Measurements from ENCODE around the gene NABP2. TPM values are rescaled to one million over a fixed set of nuclear protein-coding genes. Genes with fewer than 3 reads are reported as not detected.

NABP2 gene
- total RNA-seq, 6 donors from 2014 or later = 4.2 to 23.1 (median 17.6) TPM

GRCh38 chr12:56278905-56279304 is 54.8 kb downstream of the NABP2 start:
- no peak for ATAC-seq (ENCODE audit: low FRiP score in 2 of 2)
- Histone ChIP-seq H3K36me3 (peaks cover 58 to 100% (median 91%) of the 10 kb centered on the region in 4 donors), H3K27ac (no peak overlapping the region), H3K4me1 (no peaks in the 10 kb centered on the region), H3K4me3 (no peak overlapping the region), H3K9me3 (no peaks in the 10 kb centered on the region), H3K27me3 (no peaks in the 10 kb centered on the region)
- TF ChIP-seq POLR2A (IDR thresholded peaks at IDR 0.05) = no peak
- TF ChIP-seq CTCF (IDR thresholded peaks at IDR 0.05) = no peak
- TF ChIP-seq POLR2AphosphoS5 (IDR thresholded peaks at IDR 0.05) = no peak
- TF ChIP-seq EP300 (IDR thresholded peaks at IDR 0.05) = no peak
- DNase-seq = no peak
- WGBS, 2 donors = 80 to 84% methylated on average over 3 of the region's 3 CpGs

Other genes starting within 250 kb of the NABP2 start
- gene SUOX, start 227.1 kb upstream of the NABP2 start, total RNA-seq = 10 to 100 TPM; 12.8 to 36.3 (median 21.9) TPM
- gene IKZF4, start 203.3 kb upstream of the NABP2 start, total RNA-seq = 10 to 100 TPM in 1 of 6 donors, 1 to 10 TPM in 5; 5.6 to 23.0 (median 9.3) TPM
- gene RPS26, start 182.4 kb upstream of the NABP2 start, total RNA-seq = 100 to 1,000 TPM in 3 of 6 donors, 10 to 100 TPM in 3; 15.3 to 570 (median 150) TPM
- gene ERBB3, start 144.2 kb upstream of the NABP2 start, total RNA-seq = 100 to 1,000 TPM in 3 of 6 donors, 10 to 100 TPM in 3; 56.8 to 171 (median 101) TPM
- 100 to 1,000 TPM in 1 of 6 donors, 10 to 100 TPM in 5; 36.7 to 103 (median 70.7) TPM for gene PA2G4, start 119.8 kb upstream of the NABP2 start, total RNA-seq
- gene RPL41, start 107.7 kb upstream of the NABP2 start, total RNA-seq = 1,000 to 10,000 TPM; 1,377 to 3,349 (median 3,110) TPM
- 10 to 100 TPM in 2 of 6 donors, 1 to 10 TPM in 4; 2.1 to 22.0 (median 6.4) TPM for gene ZC3H10, start 106.1 kb upstream of the NABP2 start, total RNA-seq
- gene ESYT1, start 96.1 kb upstream of the NABP2 start, total RNA-seq = 100 to 1,000 TPM in 5 of 6 donors, 10 to 100 TPM in 1; 73.9 to 132 (median 112) TPM
- gene MYL6B, start 71.8 kb upstream of the NABP2 start, total RNA-seq = 10 to 100 TPM; 10.5 to 38.4 (median 29.1) TPM
- 1,000 to 10,000 TPM in 5 of 6 donors, 100 to 1,000 TPM in 1; 665 to 1,935 (median 1,528) TPM for gene MYL6, start 66.0 kb upstream of the NABP2 start, total RNA-seq
- 100 to 1,000 TPM in 2 of 6 donors, 10 to 100 TPM in 4; 71.4 to 258 (median 93.9) TPM for gene SMARCC2, start 34.9 kb upstream of the NABP2 start, total RNA-seq
- 10 to 100 TPM; 38.8 to 94.3 (median 62.1) TPM for gene RNF41, start 2.4 kb upstream of the NABP2 start, total RNA-seq
- gene SLC39A5, start 5.7 kb downstream of the NABP2 start, total RNA-seq = 1 to 10 TPM in 2 of 6 donors, under 1 TPM in 1, not detected in 3; 0.37 to 1.2 (median 1.1) TPM
- gene ANKRD52, start 34.0 kb downstream of the NABP2 start, total RNA-seq = 10 to 100 TPM; 17.6 to 48.2 (median 28.8) TPM
- gene COQ10A, start 42.6 kb downstream of the NABP2 start, total RNA-seq = 10 to 100 TPM; 12.8 to 26.3 (median 17.5) TPM
- 100 to 1,000 TPM in 5 of 6 donors, 10 to 100 TPM in 1; 99.9 to 201 (median 151) TPM for gene CS, start 76.0 kb downstream of the NABP2 start, total RNA-seq
- gene CNPY2, start 91.6 kb downstream of the NABP2 start, total RNA-seq = 100 to 1,000 TPM in 1 of 6 donors, 10 to 100 TPM in 5; 50.3 to 105 (median 61.4) TPM
- 100 to 1,000 TPM in 1 of 6 donors, 10 to 100 TPM in 5; 19.5 to 227 (median 74.4) TPM for gene PAN2, start 109.7 kb downstream of the NABP2 start, total RNA-seq
- gene IL23A, start 114.5 kb downstream of the NABP2 start, total RNA-seq = 1 to 10 TPM in 1 of 6 donors, under 1 TPM in 1, not detected in 4; 0.81 to 1.1 TPM
- gene STAT2, start 135.8 kb downstream of the NABP2 start, total RNA-seq = 100 to 1,000 TPM in 5 of 6 donors, 10 to 100 TPM in 1; 96.1 to 553 (median 178) TPM
- under 1 TPM in 1 of 6 donors, not detected in 5; 0.20 TPM for gene APOF, start 138.5 kb downstream of the NABP2 start, total RNA-seq
- gene TIMELESS, start 225.1 kb downstream of the NABP2 start, total RNA-seq = 10 to 100 TPM in 2 of 6 donors, 1 to 10 TPM in 4; 5.6 to 14.7 (median 9.5) TPM
- gene MIP, start 230.3 kb downstream of the NABP2 start, total RNA-seq = not detected
- gene SPRYD4, start 244.2 kb downstream of the NABP2 start, total RNA-seq = 1 to 10 TPM; 1.8 to 3.3 (median 3.0) TPM